ENCODE data around the gene NAALADL2.
"Not testable (repeated sequence)": the region's sequence is repeated elsewhere in the genome, so short reads cannot be mapped to it uniquely, and the experiment has no call there.

Gene NAALADL2

DNA sequence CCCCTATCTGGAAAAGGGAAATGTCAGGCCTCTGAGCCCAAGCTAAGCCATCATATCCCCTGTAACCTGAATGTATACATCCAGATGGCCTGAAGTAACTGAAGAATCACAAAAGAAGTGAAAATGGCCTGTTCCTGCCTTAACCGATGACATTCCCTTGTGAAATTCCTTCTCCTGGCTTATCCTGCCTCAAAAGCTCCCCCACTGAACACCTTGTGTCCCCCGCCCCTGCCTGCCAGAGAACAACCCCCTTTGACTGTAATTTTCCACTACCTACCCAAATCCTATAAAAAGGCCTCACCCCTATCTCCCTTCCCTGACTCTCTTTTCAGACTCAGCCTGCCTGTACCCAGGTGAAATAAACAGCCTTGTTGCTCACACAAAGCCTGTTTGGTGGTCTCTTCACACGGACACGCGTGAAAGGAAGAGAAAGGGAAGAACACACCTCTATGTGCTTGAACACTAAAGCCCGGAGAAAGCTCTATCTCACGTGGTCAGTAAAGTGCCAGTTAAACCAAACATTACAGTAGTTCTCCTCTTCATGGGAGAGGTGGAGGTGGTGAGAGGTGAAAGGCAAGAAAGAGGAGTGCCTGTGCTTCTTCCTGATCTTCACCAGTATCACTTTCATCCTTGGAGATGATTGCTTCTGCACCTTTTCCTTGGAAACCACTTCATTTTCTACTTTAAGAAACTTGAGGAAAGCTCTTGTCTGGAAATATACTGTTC, 963.8 kb downstream of the NAALADL2 start:
- DNase-seq: peak in 1 of 2 experiments; percentile 5

DNA sequence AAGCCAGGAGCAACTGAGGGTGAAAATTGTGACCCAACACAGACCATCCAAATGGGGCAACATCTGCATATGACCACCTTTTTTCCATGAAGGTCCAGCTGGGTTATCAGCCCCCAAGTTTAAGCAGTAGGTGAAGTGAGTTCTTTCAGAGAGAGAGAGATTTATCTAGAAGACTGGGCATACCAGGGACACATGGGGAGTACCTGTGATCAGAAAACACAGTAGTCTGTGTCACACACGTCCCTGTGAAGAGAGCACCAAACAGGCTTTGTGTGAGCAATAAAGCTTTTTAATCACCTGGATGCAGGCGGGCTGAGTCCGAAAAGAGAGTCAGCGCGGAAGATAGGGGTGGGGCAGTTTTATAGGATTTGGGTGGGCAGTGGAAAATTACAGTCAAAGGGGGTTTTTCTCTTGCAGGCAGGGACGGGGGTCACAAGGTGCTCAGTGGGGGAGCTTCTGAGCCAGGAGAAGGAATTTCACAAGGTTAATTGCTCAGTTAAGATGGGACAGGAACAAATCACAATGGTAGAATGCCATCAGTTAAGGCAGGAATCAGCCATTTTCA, 966.0 kb downstream of the NAALADL2 start:
- DNase-seq: not testable (repeated sequence)

DNA sequence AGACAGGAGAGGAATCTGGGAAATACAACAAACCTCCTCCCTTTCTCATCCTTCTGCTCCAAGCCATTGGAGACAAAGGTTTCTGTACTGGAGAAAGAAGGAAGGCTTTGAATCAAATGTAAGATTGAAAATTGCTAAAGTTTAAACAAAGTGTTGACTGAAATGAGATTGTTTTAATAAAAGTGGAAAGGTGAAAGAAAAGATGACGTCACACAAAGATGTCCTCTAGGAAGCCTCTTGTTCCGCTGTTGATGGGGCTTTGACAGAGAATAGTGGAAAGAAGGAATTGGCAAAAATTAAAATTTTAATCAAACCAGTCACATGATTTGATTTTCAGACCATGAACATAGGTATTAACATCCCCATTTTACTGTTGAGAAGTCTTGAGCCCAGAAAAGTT, 967.6 kb downstream of the NAALADL2 start:
- DNase-seq: no peak

DNA sequence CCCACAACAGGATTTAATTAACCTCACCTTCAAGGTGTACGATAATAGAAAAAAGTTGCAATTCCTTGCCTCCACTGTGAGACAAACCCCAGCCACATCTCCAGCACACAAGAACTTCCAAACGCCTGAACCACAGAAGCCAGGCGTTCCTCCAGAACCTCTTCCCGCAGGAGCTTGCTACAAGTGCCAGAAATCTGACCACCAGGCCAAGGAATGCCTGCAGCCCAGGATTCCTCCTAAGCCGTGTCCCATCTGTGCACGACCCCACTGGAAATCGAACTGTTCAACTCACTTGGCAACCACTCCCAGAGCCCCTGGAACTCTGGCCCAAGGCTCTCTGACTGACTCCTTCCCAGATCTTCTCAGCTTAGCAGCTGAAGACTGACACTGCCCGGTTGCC, 970.7 kb downstream of the NAALADL2 start:
- DNase-seq: not testable (repeated sequence)

DNA sequence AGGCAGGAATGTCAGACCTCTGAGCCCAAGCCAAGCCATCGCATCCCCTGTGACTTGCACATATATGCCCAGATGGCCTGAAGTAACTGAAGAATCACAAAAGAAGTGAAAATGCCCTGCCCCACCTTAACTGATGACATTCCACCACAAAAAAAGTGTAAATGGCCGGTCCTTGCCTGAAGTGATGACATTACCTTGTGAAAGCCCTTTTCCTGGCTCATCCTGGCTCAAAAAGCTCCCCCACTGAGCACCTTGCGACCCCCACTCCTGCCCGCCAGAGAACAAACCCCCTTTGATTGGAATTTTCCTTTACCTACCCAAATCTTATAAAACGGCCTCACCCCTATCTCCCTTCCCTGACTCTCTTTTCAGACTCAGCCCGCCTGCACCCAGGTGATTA, 976.6 kb downstream of the NAALADL2 start:
- not testable (repeated sequence) for DNase-seq

DNA sequence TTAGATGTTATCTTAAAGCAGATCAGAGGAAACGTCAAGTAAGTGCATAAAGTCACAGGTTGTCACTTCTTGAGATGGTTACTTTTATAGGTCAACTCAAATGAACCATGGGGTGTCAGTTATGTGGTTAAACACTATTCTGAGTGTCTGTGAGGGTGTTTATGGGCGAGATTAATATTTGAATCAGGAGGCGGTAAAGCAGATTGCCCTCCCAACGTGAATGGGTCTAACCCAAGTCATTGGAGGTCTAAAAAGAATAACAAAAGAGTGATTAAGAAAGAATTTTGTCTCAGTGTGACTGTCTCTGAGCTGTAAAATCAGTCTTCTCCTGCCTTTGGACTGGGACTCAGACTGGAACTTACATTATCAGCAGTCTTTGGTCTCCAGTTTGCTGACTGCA, 977.5 kb downstream of the NAALADL2 start:
- no peak for DNase-seq

DNA sequence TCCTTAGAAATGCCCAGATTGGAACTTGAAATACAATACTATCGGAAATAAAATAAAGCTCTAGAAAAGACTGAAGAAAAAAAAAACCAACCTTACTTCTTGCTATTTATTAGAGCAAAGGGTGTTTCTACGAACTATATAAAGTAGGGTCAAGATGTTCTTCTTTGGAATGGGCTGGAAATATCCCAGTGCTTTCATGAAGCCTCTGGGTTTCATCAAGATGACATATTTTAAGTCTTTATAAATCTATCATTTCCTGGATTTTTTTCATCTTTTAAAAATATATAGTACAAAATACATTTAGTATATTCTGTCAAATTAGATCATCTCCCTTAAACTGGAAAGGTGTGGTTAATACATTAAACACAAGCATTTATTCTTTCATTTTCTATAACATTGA, 978.8 kb downstream of the NAALADL2 start:
- DNase-seq: no peak

DNA sequence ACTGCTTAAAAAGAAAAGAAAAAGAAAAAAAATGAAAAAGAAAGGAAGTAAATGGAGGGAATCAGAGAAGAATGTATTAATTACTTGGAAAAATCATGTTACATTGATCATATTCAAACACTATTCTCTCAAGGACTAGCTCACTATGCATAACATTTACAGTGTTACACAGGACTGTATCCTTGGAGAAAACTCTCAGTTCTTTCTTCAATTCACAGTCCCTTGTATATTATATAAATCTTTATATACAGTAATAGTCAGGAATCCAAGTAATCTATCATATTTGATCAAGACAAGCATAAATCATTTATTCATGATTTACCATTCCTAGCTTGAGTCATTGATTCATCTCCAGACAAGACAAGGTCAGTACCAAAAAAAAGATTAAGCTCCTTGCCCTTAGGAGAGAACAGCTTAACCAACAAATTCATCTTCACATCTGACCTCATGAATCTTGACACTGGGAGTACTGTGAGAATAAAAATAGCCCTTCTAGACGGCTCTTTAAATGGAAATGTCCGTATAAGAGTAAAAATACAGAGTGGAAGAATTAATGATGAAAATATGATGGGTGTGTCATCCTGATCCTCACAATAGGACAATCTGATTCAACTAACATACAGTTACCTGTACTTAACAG, 980.4 kb downstream of the NAALADL2 start:
- no peak for DNase-seq

DNA sequence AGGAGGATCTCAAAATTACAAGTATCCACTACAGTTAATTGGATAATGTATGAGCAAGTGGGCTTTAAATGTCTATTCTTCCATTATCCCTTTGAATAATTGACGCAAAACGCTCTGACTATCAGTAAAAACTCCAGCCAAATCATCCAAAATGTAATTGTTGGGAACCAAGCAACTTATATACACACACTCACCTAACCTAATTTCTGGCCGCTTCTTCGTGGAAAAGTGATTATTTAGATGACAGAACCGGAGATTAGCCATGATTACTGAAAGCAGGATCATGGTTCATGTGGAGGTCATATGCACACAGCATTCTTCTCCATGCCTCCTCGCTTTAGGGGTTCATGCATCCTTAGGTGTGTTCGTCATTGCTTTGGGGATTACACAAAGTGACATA, 992.4 kb downstream of the NAALADL2 start:
- no peak for DNase-seq

DNA sequence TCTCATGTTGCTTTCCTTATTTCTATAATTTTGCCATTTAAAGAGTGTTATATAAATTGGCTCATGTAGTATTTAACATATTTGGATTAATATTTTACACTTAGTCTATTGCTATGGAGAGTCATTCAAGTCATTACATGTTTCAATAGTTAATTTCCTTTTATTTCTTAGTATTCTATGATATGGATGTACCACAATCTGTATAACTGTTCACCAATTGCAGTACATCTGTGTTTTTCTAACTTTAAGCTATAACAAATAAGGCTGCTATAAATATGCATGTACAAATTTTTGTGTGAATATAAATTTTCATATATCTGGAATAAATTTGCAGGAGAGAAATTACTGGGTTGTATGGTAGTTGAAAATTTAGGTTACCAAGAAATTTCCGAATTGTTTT, 993.4 kb downstream of the NAALADL2 start:
- DNase-seq: no peak

DNA sequence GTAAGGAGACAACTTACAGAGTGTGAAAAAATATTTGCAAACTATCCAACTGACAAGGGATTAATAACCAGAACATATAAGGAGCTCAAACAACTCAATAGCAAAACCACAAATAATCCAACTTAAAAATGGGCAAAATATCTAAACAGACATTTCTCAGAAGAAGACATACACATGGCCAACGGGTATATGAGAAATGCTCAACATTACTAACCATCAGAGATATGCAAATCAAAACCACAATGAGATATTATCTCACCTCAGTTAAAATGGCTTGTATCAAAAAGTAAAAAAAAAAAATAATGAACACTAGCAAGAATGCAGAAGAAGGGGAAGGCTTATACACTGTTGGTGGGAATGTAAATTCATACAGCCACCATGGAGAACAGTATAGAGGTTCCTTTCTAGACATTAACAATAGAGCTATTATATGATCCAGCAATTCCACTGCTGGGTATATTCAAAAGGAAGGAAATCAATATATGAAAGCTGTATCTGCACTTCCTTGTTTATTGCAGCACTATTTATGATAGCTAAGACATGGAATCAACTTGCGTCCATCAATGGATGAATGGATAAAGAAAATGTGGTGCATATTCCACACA, 998.6 kb downstream of the NAALADL2 start:
- DNase-seq: no peak

All from NCI-H187 (cell line).